ENCODE measurements around the gene CCDC197. TPM values are rescaled to one million over a fixed set of nuclear protein-coding genes. Genes with fewer than 3 reads are reported as not detected.

CCDC197 gene
- total RNA-seq, 2 experiments from 2014 or later = not detected

GRCh38 chr14:94026889-94027469 is 29.9 kb downstream of the CCDC197 start:
- ChIA-PET POLR2A (interaction anchor here (1.1 kb wide), 1 partner anchor 64 kb away, joined by 3 read pairs; no protein-coding TSS in a partner anchor), CTCF (interaction anchor here (1.2 to 4.6 kb wide), 2 partner anchors 87 to 91 kb away, joined by 3 to 22 read pairs; no protein-coding TSS in a partner anchor)

GRCh38 chr14:94027566-94028449 is 30.7 kb downstream of the CCDC197 start:
- ChIA-PET POLR2A (interaction anchor here (1.1 kb wide), 1 partner anchor 65 kb away, joined by 3 read pairs; no protein-coding TSS in a partner anchor), CTCF (interaction anchor here (0.9 to 4.6 kb wide), 4 partner anchors 14 to 92 kb away, joined by 3 to 22 read pairs (median 4); no protein-coding TSS in a partner anchor)

GRCh38 chr14:94028450-94028826 is 31.3 kb downstream of the CCDC197 start:
- ChIA-PET POLR2A (no interaction called here), CTCF (interaction anchor here (0.9 to 4.6 kb wide), 5 partner anchors 8 to 93 kb away, joined by 3 to 22 read pairs (median 4); no protein-coding TSS in a partner anchor)

- POLR2A ChIA-PET = no interaction called here
- CTCF ChIA-PET = interaction anchor here (1.0 to 4.6 kb wide), 3 partner anchors 8 to 89 kb away, joined by 3 to 22 read pairs (median 4); no protein-coding TSS in a partner anchor
Measured at GRCh38 chr14:94029265-94029664, 32.2 kb downstream of the CCDC197 start.

- CTCF ChIA-PET = interaction anchor here (0.6 to 1.1 kb wide), 4 partner anchors 9 to 278 kb away, joined by 3 to 4 read pairs (median 3); no protein-coding TSS in a partner anchor
Measured at GRCh38 chr14:94029671-94030203, 32.6 kb downstream of the CCDC197 start.

GRCh38 chr14:94030571-94030970 is 33.5 kb downstream of the CCDC197 start:
- CTCF ChIA-PET = interaction anchor here (1.1 kb wide), 1 partner anchor 8 kb away, joined by 3 read pairs; no protein-coding TSS in a partner anchor
- POLR2A ChIA-PET = interaction anchor here (0.8 kb wide), 1 partner anchor 14 kb away, joined by 3 read pairs; no protein-coding TSS in a partner anchor

More at GRCh38 chr14:94029671-94030203, 32.6 kb downstream of the CCDC197 start:
- POLR2A ChIA-PET = interaction anchor here (0.8 kb wide), 1 partner anchor 13 kb away, joined by 3 read pairs; no protein-coding TSS in a partner anchor

- CTCF ChIA-PET = no interaction called here
- POLR2A ChIA-PET = no interaction called here
Measured at GRCh38 chr14:94031161-94031882, 34.2 kb downstream of the CCDC197 start.

- POLR2A ChIA-PET = no interaction called here
- CTCF ChIA-PET = interaction anchor here (1.1 to 1.7 kb wide), 2 partner anchors 100 to 148 kb away, joined by 3 read pairs; no protein-coding TSS in a partner anchor
Measured at GRCh38 chr14:94031883-94032279, 34.8 kb downstream of the CCDC197 start.

- CTCF ChIA-PET = interaction anchor here (0.7 to 4.3 kb wide), 7 partner anchors 14 to 106 kb away, joined by 3 to 50 read pairs (median 4); no protein-coding TSS in a partner anchor
- POLR2A ChIA-PET = no interaction called here
Measured at GRCh38 chr14:94034886-94035285, 37.8 kb downstream of the CCDC197 start.

- POLR2A ChIA-PET = interaction anchor here (1.0 kb wide), 1 partner anchor 144 kb away, joined by 8 read pairs; no protein-coding TSS in a partner anchor
- CTCF ChIA-PET = interaction anchor here (0.6 to 4.3 kb wide), 27 partner anchors 10 to 220 kb away, joined by 3 to 50 read pairs (median 4); partner anchors contain the start of genes DDX24, IFI27L1 and IFI27L2
Measured at GRCh38 chr14:94036313-94037167, 39.4 kb downstream of the CCDC197 start.

- CTCF ChIA-PET = interaction anchor here (1.6 to 4.3 kb wide), 3 partner anchors 8 to 99 kb away, joined by 3 to 50 read pairs (median 4); no protein-coding TSS in a partner anchor
- POLR2A ChIA-PET = no interaction called here
Measured at GRCh38 chr14:94037954-94038353, 40.9 kb downstream of the CCDC197 start.

- POLR2A ChIA-PET = no interaction called here
- CTCF ChIA-PET = interaction anchor here (1.6 to 4.3 kb wide), 3 partner anchors 9 to 99 kb away, joined by 3 to 50 read pairs (median 4); no protein-coding TSS in a partner anchor
Measured at GRCh38 chr14:94038510-94038909, 41.4 kb downstream of the CCDC197 start.

- CTCF ChIA-PET = interaction anchor here (1.6 to 1.8 kb wide), 3 partner anchors 9 to 99 kb away, joined by 3 to 4 read pairs (median 4); no protein-coding TSS in a partner anchor
- POLR2A ChIA-PET = interaction anchor here (0.8 kb wide), 1 partner anchor 160 kb away, joined by 3 read pairs; no protein-coding TSS in a partner anchor
Measured at GRCh38 chr14:94038921-94039629, 42.0 kb downstream of the CCDC197 start.

GRCh38 chr14:94040247-94040646 is 43.1 kb downstream of the CCDC197 start:
- ChIA-PET CTCF (interaction anchor here (1.8 kb wide), 1 partner anchor 96 kb away, joined by 4 read pairs; no protein-coding TSS in a partner anchor), POLR2A (interaction anchor here (0.6 to 0.8 kb wide), 2 partner anchors 140 to 161 kb away, joined by 3 to 4 read pairs; no protein-coding TSS in a partner anchor)

- CTCF ChIA-PET = interaction anchor here (0.9 kb wide), 1 partner anchor 13 kb away, joined by 3 read pairs; no protein-coding TSS in a partner anchor
- POLR2A ChIA-PET = no interaction called here
Measured at GRCh38 chr14:94040796-94041195, 43.7 kb downstream of the CCDC197 start.

- ChIA-PET POLR2A (no interaction called here), CTCF (interaction anchor here (0.9 kb wide), 1 partner anchor 12 kb away, joined by 3 read pairs; no protein-coding TSS in a partner anchor)
Measured at GRCh38 chr14:94041551-94042346, 44.6 kb downstream of the CCDC197 start.

Measured in activated CD8-positive, alpha-beta memory T cell treated with anti-CD3 and anti-CD28 coated beads for 36 hours (primary cell).